Fibroblast of skin of left quadriceps (primary cell): ENCODE data around the gene IMMP2L.

Experiments
- DNase-seq, 2 experiments: peaks; one replicate each; pipeline ENCODE4 v3.0.0-alpha.2; 2013; ENCODE audit warnings: low read depth in 2 of 2

The IMMP2L gene

DNA sequence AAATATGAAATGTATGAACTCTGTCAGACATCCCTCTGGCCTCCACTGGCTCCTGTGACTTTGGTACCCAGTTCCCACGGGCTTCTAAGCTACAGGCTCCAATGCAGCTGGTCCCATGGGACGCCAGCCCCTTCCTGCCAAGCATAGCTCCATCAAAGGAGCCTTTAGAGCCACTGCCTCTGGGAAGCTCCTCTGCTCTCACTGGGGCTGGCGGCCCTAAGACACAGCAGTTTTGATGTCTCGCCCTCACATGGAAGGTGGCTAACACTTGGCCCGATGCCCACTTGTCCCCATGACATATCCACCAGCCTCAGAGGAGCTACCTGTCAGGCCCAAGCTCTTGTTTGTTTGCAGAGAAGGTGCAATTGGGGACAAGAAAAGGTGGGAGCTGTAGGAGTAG, 925.0 kb downstream of the IMMP2L start:
- DNase-seq, result no peak

DNA sequence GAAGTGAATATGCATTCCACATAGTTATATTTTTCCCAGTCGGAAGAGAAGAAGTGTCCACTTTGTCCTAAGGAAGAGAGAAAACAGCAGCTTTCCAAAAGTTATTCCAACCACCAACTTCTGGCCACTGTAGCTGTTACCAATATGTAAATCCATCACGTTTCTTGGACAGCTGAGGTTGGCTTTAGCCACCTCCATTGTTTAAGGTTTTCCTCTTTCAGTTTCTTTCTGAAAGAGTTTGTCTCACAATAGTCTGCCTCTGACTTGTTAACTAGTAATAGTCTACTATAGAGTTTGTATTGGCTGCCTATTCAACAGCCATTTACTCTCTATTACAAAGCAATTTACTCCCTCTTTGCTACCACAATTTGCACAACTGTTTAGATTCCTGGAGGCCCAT, 929.0 kb downstream of the IMMP2L start:
- no peak for DNase-seq

DNA sequence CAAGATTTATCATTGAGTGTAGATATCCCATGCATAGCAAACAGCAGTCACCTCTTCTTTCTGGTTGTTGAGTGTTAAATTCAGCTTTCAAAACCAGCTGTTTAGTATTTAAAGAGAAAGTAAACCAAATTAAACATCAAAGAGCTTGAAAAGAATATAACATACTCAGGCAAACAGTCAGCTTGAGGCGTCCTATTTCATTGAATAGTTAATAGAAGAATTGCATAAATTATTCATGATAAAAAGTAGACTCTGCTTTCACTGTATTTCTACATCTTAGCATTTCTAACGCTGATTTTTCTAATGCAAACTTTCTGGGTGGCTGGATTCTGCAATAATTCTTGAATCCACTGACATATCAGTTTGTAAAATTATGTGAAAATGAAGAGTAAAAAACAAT, 935.9 kb downstream of the IMMP2L start:
- DNase-seq, result no peak

DNA sequence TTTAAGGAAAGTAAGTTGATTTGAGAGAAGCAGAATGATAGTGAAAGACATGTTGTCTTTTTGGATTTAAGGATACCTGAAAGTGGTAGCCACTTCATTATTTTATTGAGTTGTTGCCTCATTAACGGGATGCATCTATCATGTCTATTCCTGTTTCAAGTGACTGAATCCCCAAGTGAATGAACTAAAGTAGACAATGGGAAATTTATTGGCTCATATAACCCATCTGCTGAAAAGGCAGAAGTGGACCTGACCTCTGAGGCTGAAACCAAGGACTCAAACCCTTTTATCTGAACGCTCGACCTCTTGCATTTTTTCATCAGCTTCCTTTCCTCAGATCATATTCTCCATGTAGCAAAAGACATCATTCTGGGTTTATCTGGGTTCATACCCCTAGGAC, 937.0 kb downstream of the IMMP2L start:
- no peak for DNase-seq

DNA sequence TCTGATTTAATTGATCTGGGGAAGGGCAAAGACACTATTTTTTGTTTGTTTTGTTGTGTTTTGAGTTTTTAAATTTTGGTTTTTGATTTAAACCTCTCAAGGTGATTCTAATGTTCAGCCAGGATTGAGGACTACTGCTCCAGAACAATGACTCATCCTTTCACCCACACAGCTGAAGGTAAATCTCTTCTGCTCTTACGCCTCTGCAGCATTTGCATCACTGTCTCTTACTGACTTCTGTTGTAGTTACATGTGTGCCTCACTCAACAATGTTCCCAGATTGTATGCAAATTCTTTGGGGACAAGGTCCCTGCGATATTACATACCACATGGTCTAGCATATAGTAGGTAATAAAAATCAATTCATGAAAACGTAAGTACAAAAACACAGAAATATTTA, 938.9 kb downstream of the IMMP2L start:
- no peak for DNase-seq

DNA sequence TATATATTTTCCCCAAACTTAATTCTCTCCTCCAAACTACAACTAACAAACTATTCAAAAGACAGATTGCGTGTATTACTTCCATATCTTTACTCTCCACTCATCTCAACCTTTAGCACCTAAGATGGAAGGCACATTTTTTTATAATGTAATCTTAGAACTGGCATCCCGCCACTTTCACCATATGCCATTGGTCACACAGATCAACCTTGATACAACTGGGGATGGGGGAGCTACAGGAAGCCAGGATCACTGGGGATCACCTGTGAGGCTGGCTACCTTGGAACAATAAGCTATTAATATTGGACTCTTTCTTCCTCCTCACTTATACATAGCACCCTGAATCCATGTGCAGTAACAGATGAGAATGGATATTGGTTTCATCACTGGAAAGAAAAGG, 941.0 kb downstream of the IMMP2L start:
- no peak for DNase-seq

DNA sequence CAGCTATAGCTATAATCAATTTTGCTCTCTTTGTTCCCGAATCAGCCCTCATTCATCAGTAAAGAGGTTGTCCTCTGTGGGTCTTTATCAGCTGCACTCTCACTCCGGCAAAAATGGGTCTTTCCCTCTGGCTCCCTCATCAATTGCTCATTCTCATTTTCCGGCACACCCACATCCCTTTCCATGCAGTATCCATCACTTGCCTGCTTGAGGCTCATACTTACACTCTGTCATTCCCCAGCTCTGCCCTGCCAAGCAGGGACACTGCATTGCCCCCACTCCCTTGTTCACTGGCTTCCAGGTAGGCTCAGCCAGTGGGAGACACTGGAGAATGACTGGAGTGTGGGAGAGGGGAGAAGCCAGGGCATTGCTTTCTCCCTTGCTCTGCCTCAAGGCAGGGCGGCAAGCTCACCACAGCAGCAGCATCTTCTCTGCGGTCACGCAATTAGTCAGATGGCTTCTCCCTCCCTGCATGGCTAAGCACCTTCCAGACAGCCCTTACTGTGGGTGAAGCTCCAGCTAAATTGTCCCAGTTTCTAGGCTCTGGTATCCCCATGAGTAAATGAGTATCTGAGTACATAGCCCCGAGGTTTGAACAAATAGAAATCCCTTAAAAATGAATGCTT, 942.1 kb downstream of the IMMP2L start:
- no peak for DNase-seq
